Muscle layer of colon (tissue), 2 donors: ENCODE measurements around the gene CDH11.

Experiments
- H3K27ac ChIP-seq: one replicate; pipeline ENCODE4 v1.7.0; 2013; ENCODE audit warnings: low read depth, mild to moderate bottlenecking, low read length, moderate library complexity
- H3K27me3 ChIP-seq, 2 donors: one replicate each; pipeline ENCODE4 v1.7.0; 2013; ENCODE audit warnings: low read length in 2 of 2, mild to moderate bottlenecking in 2 of 2; ENCODE audit not compliant: insufficient read depth in 2 of 2, control insufficient read depth in 1 of 2
- H3K36me3 ChIP-seq: one replicate; pipeline ENCODE4 v1.7.0; 2013; ENCODE audit warnings: mild to moderate bottlenecking, low read length; ENCODE audit not compliant: insufficient read depth
- H3K4me1 ChIP-seq: one replicate; pipeline ENCODE4 v1.7.0; 2013; ENCODE audit warnings: mild to moderate bottlenecking, low read length; ENCODE audit not compliant: insufficient read depth
- H3K4me3 ChIP-seq, 2 donors: one replicate each; pipeline ENCODE4 v1.7.0; 2013; ENCODE audit warnings: low read length in 2 of 2, low read depth in 1 of 2, mild to moderate bottlenecking in 1 of 2, moderate library complexity in 1 of 2
- H3K9ac ChIP-seq: one replicate; pipeline ENCODE4 v1.7.0; 2013; ENCODE audit warnings: low read length
- H3K9me3 ChIP-seq: one replicate; pipeline ENCODE4 v1.7.0; 2013; ENCODE audit warnings: mild to moderate bottlenecking, low read length
- donor health status: abdominal sarcoma.
- donor health status: Adenocarcinoma of cecum.

The CDH11 gene

DNA sequence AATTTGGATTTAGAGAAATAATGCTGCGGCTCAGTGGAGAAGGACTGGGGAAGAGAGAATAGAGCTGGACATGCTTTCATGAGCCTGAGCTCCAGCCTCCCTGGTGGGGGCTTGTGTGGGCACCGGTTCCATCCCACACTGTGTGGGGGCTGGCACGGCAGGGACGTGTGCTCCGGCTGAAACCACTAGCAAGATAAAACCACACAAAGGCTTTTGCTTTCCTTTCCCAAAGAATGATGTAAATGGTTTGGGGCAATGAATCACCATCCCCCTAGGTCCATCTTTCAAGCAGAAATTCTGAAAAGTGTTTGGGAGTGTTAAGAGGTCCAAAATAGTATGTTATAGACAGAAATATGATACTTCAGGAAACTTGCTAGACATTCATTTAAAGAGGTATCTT lies 77.0 kb downstream of the CDH11 start:
- no peaks in the 10 kb centered on the region for H3K4me1 ChIP-seq
- no peak overlapping the region for H3K9ac ChIP-seq
- H3K36me3 ChIP-seq, result no peaks in the 10 kb centered on the region
- H3K27ac ChIP-seq, result no peak overlapping the region
- no peaks in the 10 kb centered on the region for H3K27me3 ChIP-seq
- no peaks in the 10 kb centered on the region for H3K9me3 ChIP-seq
- no peak overlapping the region for H3K4me3 ChIP-seq

DNA sequence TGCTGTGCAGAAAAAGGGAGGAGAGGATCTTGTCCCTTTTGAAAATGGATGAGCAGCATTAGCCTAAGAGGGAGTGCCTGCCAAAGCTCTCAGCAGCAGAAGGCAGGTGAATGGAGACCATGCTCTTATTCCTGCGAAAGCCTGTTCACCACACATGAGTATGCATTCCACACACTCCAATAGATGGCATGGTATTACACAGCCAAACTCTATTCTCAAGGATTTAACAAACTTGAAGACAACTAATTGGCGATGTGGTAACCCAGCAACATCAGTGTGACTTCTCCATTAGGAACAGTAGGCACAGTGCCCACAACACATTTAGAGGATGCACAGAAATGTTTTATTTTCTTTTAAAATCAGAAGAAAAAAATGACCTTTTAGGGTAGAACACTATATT lies 77.8 kb downstream of the CDH11 start:
- Histone ChIP-seq H3K27me3 (no peaks in the 10 kb centered on the region), H3K9me3 (no peaks in the 10 kb centered on the region), H3K9ac (no peak overlapping the region), H3K4me1 (no peaks in the 10 kb centered on the region), H3K27ac (no peak overlapping the region), H3K36me3 (no peaks in the 10 kb centered on the region), H3K4me3 (no peak overlapping the region)

DNA sequence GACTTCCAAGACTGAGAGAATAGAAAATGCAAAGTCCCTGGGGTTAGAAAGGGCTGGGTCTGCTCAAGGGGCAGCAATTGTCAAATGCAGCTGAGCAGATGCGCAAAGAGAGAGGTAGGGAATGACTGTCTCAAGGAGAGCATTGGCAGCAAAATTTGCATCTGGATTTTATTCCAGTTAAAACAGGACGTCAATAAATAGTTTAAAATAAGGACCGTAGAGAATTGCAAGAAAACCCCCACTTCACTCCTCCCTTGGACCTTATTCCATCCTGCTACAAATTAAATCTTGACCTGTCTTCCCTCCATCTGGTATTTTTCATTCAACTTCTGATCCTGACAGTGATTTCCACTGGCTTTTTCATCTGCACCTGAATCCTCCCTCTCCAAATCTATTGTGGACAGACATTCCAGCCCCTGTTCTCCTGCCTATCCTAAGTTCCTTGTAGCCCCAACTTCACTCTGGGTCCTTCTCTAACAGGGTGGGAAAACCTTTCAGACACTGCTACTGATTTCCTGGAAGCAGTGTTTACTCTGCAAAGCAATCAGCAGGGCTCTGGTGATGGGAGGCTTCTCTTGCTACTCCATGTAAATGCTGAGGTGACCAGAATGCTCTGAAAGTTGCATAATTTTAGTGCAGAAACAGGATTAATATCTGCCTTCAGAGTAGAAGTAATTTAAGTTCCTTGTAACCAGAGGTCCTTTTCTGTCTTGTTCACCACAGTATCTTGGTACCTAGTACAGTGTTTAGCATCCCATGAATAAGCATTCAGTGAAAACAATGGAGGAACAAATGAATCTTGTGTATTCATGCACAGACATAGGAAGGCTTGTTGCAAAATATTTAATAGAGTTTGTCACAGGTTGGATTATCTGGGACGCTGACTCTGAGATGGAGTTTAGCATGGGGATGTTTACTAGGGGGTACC lies 79.2 kb downstream of the CDH11 start:
- H3K4me3 ChIP-seq, result no peak overlapping the region
- H3K9me3 ChIP-seq, result no peaks in the 10 kb centered on the region
- H3K36me3 ChIP-seq, result no peaks in the 10 kb centered on the region
- no peak overlapping the region for H3K9ac ChIP-seq
- H3K27me3 ChIP-seq, result no peaks in the 10 kb centered on the region
- no peaks in the 10 kb centered on the region for H3K4me1 ChIP-seq
- H3K27ac ChIP-seq, result no peak overlapping the region

DNA sequence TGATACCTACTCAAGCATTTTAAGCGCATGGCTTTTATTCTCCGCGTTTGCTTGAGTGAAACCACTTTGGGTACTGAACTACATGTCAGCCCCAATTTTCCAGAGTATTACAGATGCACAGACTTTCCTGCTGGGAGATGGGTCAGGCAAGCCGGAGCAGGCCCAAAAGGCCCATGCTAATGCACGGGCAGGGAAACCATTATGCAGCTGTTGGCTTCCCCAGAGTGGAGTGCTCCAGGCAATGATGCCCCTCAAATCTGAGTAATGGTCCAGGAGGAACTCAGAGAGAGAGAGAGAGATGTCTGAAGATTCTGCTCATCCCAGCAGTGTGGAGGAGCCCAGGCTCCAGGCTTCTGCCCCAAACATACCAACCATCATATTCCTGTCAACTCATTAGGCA lies 80.2 kb downstream of the CDH11 start:
- Histone ChIP-seq H3K27me3 (no peaks in the 10 kb centered on the region), H3K27ac (no peak overlapping the region), H3K36me3 (no peaks in the 10 kb centered on the region), H3K9me3 (no peaks in the 10 kb centered on the region), H3K4me3 (no peak overlapping the region), H3K4me1 (peaks cover 6% of the 10 kb centered on the region), H3K9ac (no peak overlapping the region)

DNA sequence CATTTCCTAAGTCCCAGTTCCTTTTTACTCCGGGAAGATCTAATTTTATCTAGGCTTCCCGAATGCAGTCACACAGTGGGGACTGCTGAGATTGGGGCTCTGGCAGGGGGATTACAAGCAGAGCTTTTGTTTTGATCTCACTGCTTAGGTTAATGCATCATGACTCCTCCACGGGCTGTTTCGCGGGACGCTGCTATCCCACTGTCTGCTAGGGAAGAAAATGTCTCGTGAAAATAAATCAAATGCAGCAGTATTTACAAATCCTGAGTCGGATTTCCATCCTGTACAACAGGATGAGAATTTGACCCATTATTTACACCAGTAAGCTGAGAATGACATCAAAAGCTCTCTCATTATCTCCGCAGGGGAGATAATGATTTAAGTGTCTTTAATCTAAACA lies 83.8 kb downstream of the CDH11 start:
- Histone ChIP-seq H3K27ac (no peak overlapping the region), H3K9me3 (no peaks in the 10 kb centered on the region), H3K9ac (no peak overlapping the region), H3K4me3 (no peak overlapping the region), H3K27me3 (no peaks in the 10 kb centered on the region), H3K4me1 (peaks cover 9% of the 10 kb centered on the region), H3K36me3 (no peaks in the 10 kb centered on the region)

DNA sequence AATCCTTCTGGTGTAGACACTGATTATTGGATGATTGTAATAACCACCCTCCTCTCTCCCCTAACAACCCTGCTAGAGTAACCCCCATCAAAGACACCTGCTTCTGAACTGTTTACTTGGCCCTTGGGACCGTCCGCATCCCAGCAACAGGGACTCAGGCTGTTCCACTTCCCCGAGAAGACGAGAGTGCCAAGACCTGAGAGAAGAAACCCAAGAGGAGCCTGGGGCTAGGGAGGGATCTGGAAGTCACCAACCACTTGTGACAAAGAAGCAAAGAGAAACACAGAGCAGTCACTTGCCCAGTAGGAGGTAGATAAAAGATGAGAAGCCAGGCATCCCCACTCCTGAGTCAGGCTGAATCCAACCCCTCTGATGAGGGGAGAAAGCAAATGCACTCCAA lies 84.3 kb downstream of the CDH11 start:
- Histone ChIP-seq H3K36me3 (no peaks in the 10 kb centered on the region), H3K9me3 (no peaks in the 10 kb centered on the region), H3K9ac (no peak overlapping the region), H3K27ac (no peak overlapping the region), H3K4me1 (peaks cover 9% of the 10 kb centered on the region), H3K27me3 (no peaks in the 10 kb centered on the region), H3K4me3 (no peak overlapping the region)

DNA sequence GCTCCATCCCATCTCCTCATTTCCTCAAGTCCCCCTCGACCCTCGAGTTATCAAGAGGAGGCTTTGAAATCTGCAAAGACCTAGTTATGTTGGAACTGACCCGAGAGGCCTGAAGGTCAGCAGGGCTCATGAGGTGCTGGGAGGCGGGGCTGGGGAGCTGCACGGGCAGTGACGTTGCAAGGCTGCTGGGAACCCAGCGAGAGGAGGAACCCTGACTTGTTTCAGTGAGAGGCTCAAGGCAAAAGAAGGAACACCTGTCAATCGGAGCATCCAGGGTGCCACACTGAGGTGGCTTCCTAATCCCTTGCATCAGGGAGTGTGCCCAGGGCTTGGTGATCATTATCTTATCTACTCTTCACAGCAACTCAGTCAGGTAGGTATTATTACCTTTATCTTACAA lies 86.9 kb downstream of the CDH11 start:
- peaks cover 9% of the 10 kb centered on the region for H3K4me1 ChIP-seq
- no peaks in the 10 kb centered on the region for H3K36me3 ChIP-seq
- H3K27me3 ChIP-seq, result no peaks in the 10 kb centered on the region
- H3K4me3 ChIP-seq, result no peak overlapping the region
- H3K27ac ChIP-seq, result no peak overlapping the region
- H3K9me3 ChIP-seq, result no peaks in the 10 kb centered on the region
- no peak overlapping the region for H3K9ac ChIP-seq

DNA sequence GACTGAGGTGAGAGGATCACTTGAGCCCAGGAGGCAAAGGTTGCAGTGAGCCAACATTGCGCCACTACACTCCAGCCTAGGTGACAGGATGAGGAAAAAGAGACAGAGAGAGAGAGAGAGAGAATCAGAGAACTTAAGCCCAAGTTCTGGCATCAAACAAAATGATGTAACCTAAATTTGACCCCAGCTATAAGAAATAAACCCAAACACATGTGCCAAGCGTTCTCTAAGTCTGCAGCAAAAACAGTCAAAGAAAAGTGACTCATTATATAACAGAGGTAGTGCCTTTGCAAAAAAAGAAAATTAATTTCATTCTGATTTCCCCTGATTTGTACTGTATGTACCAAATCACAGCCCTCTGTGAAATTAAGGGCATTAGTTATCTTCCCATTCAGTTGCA lies 89.5 kb downstream of the CDH11 start:
- no peak overlapping the region for H3K27ac ChIP-seq
- no peaks in the 10 kb centered on the region for H3K27me3 ChIP-seq
- H3K4me3 ChIP-seq, result no peak overlapping the region
- no peak overlapping the region for H3K9ac ChIP-seq
- H3K4me1 ChIP-seq, result peaks cover 14% of the 10 kb centered on the region
- H3K36me3 ChIP-seq, result no peaks in the 10 kb centered on the region
- no peaks in the 10 kb centered on the region for H3K9me3 ChIP-seq

DNA sequence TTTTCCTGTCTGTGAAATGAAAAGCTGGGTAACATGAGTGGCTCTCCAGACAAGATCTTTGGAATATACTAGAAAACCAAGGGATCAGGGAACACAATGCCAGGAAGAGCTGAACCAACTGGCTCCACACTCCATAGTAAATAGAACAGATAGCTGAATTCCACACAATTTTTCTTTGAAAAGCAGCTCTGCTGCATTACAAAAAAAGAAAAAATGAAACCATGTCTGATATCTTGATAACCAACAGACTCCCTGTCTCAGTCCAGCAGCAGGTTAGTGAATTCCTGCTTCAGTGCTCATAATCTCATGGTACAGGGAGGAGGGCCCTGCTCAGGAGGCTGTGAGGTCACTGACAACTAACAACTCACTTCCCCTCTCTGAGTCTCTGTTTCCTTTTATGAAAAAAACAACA lies 97.1 kb downstream of the CDH11 start:
- H3K27me3 ChIP-seq, result no peaks in the 10 kb centered on the region
- H3K9me3 ChIP-seq, result no peaks in the 10 kb centered on the region
- no peak overlapping the region for H3K27ac ChIP-seq
- H3K9ac ChIP-seq, result no peak overlapping the region
- H3K36me3 ChIP-seq, result no peaks in the 10 kb centered on the region
- no peak overlapping the region for H3K4me3 ChIP-seq
- peaks cover 4% of the 10 kb centered on the region for H3K4me1 ChIP-seq

DNA sequence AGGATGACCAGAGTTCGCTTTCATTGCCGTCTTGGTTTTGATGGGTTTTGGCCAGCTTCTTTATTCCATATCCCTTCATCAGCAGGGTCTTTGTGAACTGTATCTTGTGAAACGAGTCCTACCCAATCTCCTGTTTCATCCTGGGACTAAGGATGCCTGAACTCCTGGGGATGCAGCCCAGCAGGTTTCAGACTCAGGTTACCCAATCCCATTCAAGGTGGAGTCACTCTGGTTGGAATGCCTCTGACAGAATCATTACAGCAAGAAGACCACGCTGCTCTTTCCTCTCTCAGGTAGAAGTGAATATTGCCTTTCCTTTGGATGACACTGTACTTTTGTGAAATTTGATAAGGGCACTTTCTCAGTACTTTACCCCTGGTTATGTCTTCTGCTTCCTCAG lies 98.1 kb downstream of the CDH11 start:
- no peak overlapping the region for H3K9ac ChIP-seq
- no peaks in the 10 kb centered on the region for H3K9me3 ChIP-seq
- no peak overlapping the region for H3K27ac ChIP-seq
- H3K4me3 ChIP-seq, result no peak overlapping the region
- no peaks in the 10 kb centered on the region for H3K27me3 ChIP-seq
- H3K4me1 ChIP-seq, result no peaks in the 10 kb centered on the region
- H3K36me3 ChIP-seq, result no peaks in the 10 kb centered on the region

DNA sequence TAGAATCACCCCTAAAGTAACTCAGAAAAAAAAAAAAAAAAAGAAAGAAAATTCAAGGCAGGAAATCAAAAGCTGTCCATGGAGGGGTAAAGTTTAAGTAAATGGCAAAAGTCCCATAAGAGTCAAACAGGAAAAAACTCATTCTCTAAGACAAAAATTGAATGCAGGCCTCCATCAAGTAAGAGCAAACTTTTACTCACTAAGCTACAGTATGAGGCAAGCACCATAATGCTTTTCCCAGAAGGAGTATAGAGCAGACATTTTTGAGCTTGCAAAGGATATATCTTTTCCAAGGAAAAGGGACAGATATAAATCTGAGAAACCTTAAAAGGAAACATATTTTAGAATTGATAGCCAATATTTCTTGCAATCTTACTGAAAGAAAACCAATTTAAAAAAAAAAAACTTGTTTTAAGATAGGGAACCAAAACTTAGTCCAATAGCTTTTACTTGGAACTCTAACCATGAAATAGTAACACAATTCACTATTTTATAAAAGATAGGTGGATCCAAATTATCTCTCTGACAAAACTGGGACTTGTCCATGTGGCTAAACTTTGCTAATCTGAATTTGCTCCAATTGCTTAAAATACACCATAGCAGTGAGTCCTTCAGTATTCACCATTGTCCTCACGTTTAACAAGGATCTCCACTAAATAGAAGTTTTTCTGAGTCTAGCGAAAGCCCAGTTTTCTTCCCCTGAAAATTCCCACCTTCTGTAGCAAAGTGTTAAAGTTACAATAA lies 99.8 kb downstream of the CDH11 start:
- no peak overlapping the region for H3K9ac ChIP-seq
- no peaks in the 10 kb centered on the region for H3K27me3 ChIP-seq
- H3K4me1 ChIP-seq, result no peaks in the 10 kb centered on the region
- no peak overlapping the region for H3K27ac ChIP-seq
- no peaks in the 10 kb centered on the region for H3K9me3 ChIP-seq
- H3K36me3 ChIP-seq, result no peaks in the 10 kb centered on the region
- H3K4me3 ChIP-seq, result no peak overlapping the region
